ENCODE measurements around the gene MOCOS. TPM values are rescaled to one million over a fixed set of nuclear protein-coding genes. Genes with fewer than 3 reads are reported as not detected.

MOCOS gene
- total and polyA plus RNA-seq, 2 donors from 2014 or later = 1.1 to 5.8 TPM

DNA sequence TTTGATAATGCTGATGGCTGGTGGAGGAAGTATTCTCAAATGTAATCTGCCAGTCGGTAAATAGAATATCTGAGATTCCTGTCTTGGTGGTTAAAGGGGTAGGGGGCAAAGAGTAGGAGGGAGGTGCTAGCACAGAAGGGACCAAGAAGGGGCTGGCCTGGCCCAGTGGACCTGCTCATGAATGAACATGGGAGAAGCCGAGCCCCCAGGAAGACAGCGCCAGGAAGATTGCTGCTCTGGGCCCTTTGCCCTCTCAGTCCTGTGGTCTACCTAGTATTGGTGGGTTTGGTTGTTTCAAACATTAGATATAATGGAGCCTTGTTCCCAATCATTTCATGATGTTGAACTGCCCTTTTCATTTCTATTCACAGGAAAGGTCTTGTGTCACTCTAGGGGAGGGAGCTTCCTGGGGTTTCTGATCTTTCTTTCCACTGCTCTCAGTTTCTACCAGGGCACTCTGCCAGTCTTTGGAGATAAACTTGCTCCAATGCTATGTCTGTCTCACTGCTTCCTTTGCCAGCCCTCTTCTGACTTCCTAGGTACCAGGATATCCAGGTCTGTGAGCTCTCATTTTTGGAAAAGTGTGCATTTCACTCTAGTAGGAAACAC, 5.3 kb upstream of the MOCOS start:
- TF ChIP-seq CTCF (IDR thresholded peaks at IDR 0.05; ENCODE audit: borderline replicate concordance, extremely low read depth, insufficient read depth) = no peak
- Histone ChIP-seq H3K4me3 (ENCODE audit: low read length in 3 of 3) (no peak overlapping the region), H3K27ac (ENCODE audit: low read depth in 2 of 2, low read length in 2 of 2) (no peak overlapping the region), H3K36me3 (ENCODE audit: control insufficient read depth in 2 of 3, insufficient read depth in 3 of 3, low read length in 3 of 3) (peaks cover 2 to 4% (median 3%) of the 10 kb centered on the region in 3 donors), H3K9ac (ENCODE audit: low read length in 3 of 3) (no peak overlapping the region), H3K4me1 (ENCODE audit: control insufficient read depth in 2 of 3, insufficient read depth in 2 of 3, low read depth in 1 of 3, low read length in 3 of 3) (peaks cover 0 to 3% (median 0%) of the 10 kb centered on the region in 3 donors), H3K27me3 (ENCODE audit: control insufficient read depth, insufficient read depth, low read length) (no peaks in the 10 kb centered on the region), H3K9me3 (ENCODE audit: control insufficient read depth in 2 of 3, insufficient read depth in 1 of 3, low read length in 3 of 3) (no peaks in the 10 kb centered on the region)
- intact Hi-C loops (cut with DNase I) = no loop called here
- no peak for DNase-seq
- FAIRE-seq = no peak

DNA sequence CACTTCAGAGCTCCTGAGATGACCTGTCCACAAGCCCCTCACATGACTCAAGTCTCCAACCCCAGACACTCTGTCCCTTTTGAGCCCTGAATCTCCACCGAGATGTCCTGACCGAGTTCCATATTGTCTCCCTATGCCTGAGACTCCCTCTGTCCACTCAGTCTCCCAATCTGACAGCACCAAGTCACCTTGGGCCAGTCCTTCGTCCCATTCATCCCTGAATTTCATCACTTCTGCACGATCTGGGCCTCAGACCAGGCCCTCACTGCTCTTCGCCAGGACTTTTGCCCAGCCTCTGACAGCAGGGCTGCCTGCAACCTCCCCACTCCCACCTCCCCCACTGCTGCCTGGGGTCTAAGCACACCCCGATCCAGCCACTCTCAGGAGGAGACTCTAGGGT, 4.3 kb upstream of the MOCOS start:
- Histone ChIP-seq H3K9ac (ENCODE audit: low read length in 3 of 3) (no peak overlapping the region), H3K9me3 (ENCODE audit: control insufficient read depth in 2 of 3, insufficient read depth in 1 of 3, low read length in 3 of 3) (no peaks in the 10 kb centered on the region), H3K4me3 (ENCODE audit: low read length in 3 of 3) (no peak overlapping the region), H3K27ac (ENCODE audit: low read depth in 2 of 2, low read length in 2 of 2) (no peak overlapping the region), H3K4me1 (ENCODE audit: control insufficient read depth in 2 of 3, insufficient read depth in 2 of 3, low read depth in 1 of 3, low read length in 3 of 3) (peaks cover 0 to 3% (median 0%) of the 10 kb centered on the region in 3 donors), H3K27me3 (ENCODE audit: control insufficient read depth, insufficient read depth, low read length) (no peaks in the 10 kb centered on the region), H3K36me3 (ENCODE audit: control insufficient read depth in 2 of 3, insufficient read depth in 3 of 3, low read length in 3 of 3) (no peaks in the 10 kb centered on the region)
- no peak for TF ChIP-seq CTCF (IDR thresholded peaks at IDR 0.05; ENCODE audit: borderline replicate concordance, extremely low read depth, insufficient read depth)
- intact Hi-C loops (cut with DNase I) = no loop called here
- DNase-seq (no peak), FAIRE-seq (no peak)

- no peak for DNase-seq
- FAIRE-seq = no peak
Observed at GRCh38 chr18:36183987-36184386, 3.3 kb upstream of the MOCOS start.

More at GRCh38 chr18:36183987-36184386, 3.3 kb upstream of the MOCOS start:
- Histone ChIP-seq H3K36me3 (ENCODE audit: control insufficient read depth in 2 of 3, insufficient read depth in 3 of 3, low read length in 3 of 3) (no peaks in the 10 kb centered on the region), H3K9ac (ENCODE audit: low read length in 3 of 3) (no peak overlapping the region), H3K4me1 (ENCODE audit: control insufficient read depth in 2 of 3, insufficient read depth in 2 of 3, low read depth in 1 of 3, low read length in 3 of 3) (peaks cover 0 to 5% (median 0%) of the 10 kb centered on the region in 3 donors), H3K27ac (ENCODE audit: low read depth in 2 of 2, low read length in 2 of 2) (no peak overlapping the region), H3K9me3 (ENCODE audit: control insufficient read depth in 2 of 3, insufficient read depth in 1 of 3, low read length in 3 of 3) (no peaks in the 10 kb centered on the region), H3K4me3 (ENCODE audit: low read length in 3 of 3) (no peak overlapping the region), H3K27me3 (ENCODE audit: control insufficient read depth, insufficient read depth, low read length) (no peaks in the 10 kb centered on the region)
- no peak for TF ChIP-seq CTCF (IDR thresholded peaks at IDR 0.05; ENCODE audit: borderline replicate concordance, extremely low read depth, insufficient read depth)
- intact Hi-C loops (cut with DNase I) = no loop called here
